HG03135 (cell line): ENCODE results near the gene NUDT13.

Source experiments
- ATAC-seq: cut with Tn5 transposase; IDR thresholded peaks from one replicate; pipeline ENCODE4 v1.9.1; 2021; ENCODE audit warnings: mild to moderate bottlenecking, moderate library complexity; ENCODE audit not compliant: unreplicated experiment

The NUDT13 gene

DNA sequence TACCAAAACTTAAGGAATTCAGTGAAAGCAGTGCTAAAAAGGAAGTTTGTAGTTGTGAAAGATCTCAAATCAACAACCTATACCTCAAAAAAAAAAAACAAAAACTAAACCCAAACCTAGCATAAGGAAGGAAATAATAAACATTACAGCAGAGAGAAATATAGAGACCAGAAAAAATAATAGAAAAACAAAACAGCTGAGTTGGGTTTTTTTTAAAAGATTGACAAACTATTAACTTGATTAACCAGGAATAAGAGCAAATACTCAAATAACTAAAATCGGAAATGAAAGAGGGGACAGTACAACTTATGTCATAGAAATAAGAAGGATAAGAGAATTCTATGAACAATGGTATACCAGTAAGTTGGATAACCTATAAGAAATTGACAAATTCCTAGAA, 50.8 kb downstream of the NUDT13 start:
- ATAC-seq = no peak

- ATAC-seq = no peak
These were observed 51.4 kb downstream of the NUDT13 start for GRCh38 chr10:73161662-73162061.

DNA sequence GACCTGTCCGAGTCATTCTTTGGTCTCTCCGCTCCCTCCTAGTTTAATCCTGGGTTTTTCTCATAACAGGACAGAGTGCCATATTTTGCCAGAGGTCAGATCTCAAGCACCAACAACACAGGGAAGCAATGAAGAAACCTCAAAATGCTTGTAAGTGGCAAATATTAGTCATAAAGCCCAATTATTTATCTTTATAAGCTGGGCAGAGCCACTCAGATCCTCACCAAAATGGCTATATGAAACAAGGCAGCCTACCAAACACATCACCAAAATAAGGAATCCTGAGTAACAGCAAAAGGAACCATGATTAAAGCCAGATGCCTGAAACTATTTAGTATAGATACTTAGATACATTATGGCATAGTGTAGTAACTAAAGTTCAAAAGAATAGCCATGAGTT, 52.8 kb downstream of the NUDT13 start:
- ATAC-seq = no peak

DNA sequence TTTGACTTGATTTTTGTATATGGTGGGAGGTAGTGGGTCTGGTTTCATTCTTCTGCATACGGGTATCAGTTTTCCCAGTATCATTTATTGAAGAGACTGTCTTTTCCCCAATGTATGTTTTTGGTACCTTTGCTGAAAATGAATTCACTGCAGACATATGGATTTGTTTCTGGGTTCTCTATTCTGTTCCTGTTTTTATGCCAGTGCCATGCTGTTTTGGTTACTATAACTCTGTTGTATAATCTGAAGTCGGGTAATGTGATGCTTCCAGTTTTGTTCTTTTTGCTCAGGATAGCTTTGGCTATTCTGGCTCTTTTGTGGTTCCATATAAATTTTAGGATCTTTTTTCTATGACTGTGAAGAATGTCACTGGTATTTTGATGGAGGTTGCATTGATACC, 56.7 kb downstream of the NUDT13 start:
- no peak for ATAC-seq

GRCh38 chr10:73167458-73167782, 57.2 kb downstream of the NUDT13 start:
- no peak for ATAC-seq

DNA sequence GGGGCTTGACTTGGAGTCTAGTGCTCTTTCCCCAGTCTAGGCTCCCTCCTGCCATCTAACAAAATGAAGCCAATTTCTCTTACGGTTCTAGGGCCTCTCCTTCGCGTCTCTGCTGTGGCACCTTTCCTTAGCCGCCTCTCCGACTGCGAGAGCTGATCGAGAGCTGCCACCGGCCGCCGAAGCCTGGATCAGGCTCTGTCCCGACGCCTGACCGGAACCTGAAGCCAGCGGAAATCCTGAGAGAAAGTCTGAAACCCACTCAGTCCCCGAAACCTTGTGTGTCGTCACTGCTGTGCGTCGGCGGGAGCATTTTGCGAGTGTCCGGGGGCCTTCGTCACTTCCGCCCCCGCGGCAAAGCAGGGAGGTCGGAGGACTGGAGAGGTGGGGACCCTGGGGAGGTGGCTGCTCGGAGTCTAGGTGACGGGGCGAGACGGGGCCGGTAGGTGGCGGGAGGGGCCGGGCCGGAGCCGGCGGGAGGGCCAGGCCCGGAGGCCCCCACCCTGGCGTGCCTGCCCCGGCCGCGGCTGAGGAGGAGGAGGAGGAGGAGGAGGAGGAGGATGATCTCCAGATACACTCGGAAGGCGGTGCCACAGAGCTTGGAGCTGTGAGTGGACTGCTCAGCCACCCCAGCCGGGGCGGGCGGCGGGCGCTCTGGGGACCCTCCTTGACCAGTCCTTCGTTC, 57.7 kb downstream of the NUDT13 start, which contains the start of the genes ECD and FAM149B1:
Gene ECD (minus strand): TSS at position 226 of the 682 bp plus-strand sequence. CDS start 4,071 bp downstream, outside the sequence.
Gene FAM149B1 (plus strand): TSS at position 337 of the 682 bp plus-strand sequence. CDS start 221 bp downstream, at position 558.
- peak; percentile 90 for ATAC-seq

DNA sequence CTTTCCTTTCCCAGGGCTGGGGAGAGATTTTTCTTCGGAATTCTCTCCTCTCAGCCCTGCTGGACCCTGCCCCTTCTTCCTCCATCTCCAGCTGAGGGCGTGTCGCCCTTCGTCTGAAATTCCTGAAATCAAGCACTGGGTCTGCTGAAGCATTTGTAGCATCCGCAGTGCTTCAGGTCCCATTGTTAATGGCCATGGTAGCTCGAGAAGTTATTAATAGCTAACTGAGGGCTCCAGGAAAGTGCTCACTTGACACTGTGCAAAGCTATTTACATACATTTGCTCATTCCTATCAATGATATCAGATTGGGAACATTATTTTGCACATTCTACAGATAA, 58.2 kb downstream of the NUDT13 start:
- peak; percentile 16 for ATAC-seq

DNA sequence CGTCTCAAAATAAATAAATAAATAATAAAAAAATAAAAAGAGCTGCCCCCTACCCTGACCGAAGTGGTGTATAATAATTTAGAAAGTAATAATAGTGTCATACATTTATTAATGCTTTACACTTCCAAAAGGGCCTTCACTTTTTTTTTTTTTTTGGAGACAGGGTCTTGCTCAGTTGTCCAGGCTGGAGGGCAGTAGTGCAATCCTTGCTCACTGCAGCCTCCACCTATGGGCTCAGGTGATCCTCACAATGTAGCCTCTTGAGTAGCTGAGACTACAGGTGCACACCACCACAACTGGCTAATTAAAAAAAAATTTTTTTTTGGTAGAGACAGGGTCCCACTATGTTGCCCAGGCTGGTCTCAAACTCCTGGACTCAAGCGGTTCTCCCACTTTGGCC, 59.1 kb downstream of the NUDT13 start:
- no peak for ATAC-seq

- ATAC-seq = no peak
These were observed 62.6 kb downstream of the NUDT13 start for GRCh38 chr10:73172867-73173266.

DNA sequence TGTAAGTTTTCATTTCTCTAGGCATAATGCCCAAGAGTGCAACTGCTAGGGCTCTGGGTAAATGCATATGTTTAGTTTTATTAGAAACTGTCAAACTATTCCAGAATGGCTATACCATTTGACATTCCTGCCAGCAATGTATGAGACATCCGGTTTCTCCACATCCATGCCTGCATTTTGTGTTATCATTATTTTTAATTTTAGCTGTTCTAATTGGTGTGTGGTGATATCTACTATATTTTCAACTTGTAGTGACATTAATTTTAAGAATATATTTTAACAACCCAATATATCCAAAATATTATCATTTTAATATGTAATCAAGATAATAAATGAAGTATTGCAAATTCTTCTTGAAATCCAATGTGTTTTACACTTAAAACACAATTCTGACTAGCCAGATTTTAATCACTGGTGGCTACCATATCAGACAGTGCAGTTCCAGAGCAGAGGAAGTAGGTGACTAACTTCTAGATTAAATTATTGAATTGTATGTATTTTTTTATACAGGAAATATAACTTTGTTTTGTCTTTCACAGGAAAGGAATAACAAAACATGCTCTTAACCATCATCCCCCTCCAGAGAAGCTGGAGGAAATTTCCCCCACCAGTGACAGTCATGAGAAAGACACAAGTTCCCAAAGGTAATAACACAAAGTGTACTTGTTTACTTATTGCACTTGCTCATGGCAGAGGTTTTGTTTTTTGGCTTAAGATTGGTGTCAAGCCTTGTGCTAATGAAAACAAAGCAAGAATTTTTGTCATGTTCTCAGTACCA, 64.1 kb downstream of the NUDT13 start:
- no peak for ATAC-seq
